HepG2 (cell line): Measurements from ENCODE around the gene CDH2. TPM values are rescaled to one million over a fixed set of nuclear protein-coding genes. Genes with fewer than 3 reads are reported as not detected.

ENCODE experiments used
- E2F5 ChIP-seq: sonication (generic); formaldehyde crosslinking; conservative IDR thresholded peaks from 2 replicates; pipeline ENCODE4 v1.4.0; 2020; ENCODE audit warnings: missing genetic modification reagents
- HNF4A ChIP-seq: sonication (generic); formaldehyde crosslinking; IDR thresholded peaks from 2 replicates; pipeline ENCODE4 v1.4.0; 2020; ENCODE audit warnings: missing genetic modification reagents
- ZNF296 ChIP-seq: sonication (generic); formaldehyde crosslinking; conservative IDR thresholded peaks from 2 replicates; pipeline ENCODE4 v1.5.0; 2020; ENCODE audit warnings: mild to moderate bottlenecking, missing genetic modification reagents
- ZNF430 ChIP-seq: sonication (generic); formaldehyde crosslinking; IDR thresholded peaks from 2 replicates; pipeline ENCODE4 v1.9.0; 2021; ENCODE audit warnings: mild to moderate bottlenecking, missing genetic modification reagents
- ZNF652 ChIP-seq: IDR thresholded peaks from 2 replicates; pipeline ENCODE4 v1.6.1; 2016; ENCODE audit warnings: low read depth, borderline replicate concordance
- ZNF672 ChIP-seq: sonication (generic); formaldehyde crosslinking; IDR thresholded peaks from 2 replicates; pipeline ENCODE4 v1.8.1; 2022; ENCODE audit warnings: missing genetic modification reagents
- polyA plus RNA-seq, 8 experiments: library from polyadenylated mRNA; depleted of rRNA in 3 of 8; stranded (reverse) in 7 of 8; unstranded in 1 of 8; fragments of >200 nt; fragmentation: Illumina TruSeq in 4 of 8; extraction: Trizol in 4 of 8; gene quantifications; 2 replicates each; pipeline versions ENCODE4 v1.2.1 to v1.2.3, GENCODE V29; 2011 to 2016; ENCODE audit warnings: low read depth in 4 of 8, missing spikeins in 1 of 8, mixed read lengths in 1 of 8; ENCODE audit not compliant: insufficient read depth in 1 of 8
- total RNA-seq, 5 experiments: library from RNA; depleted of rRNA; stranded (reverse); fragments of >200 nt; fragmentation: Illumina TruSeq; extraction: Trizol; gene quantifications; 2 replicates each; pipeline ENCODE4 v1.2.3, GENCODE V29; 2016; ENCODE audit warnings: low read depth in 1 of 5
- TF ChIP-seq, protein P1 (sequence below): sonication (generic); formaldehyde crosslinking; IDR thresholded peaks from 2 replicates; pipeline ENCODE4 v1.9.0; 2021; ENCODE audit warnings: missing genetic modification reagents, mild to moderate bottlenecking, borderline replicate concordance
- TF ChIP-seq, protein P2 (sequence below): sonication (generic); formaldehyde crosslinking; IDR thresholded peaks from 2 replicates; pipeline ENCODE4 v1.8.1; 2023; ENCODE audit warnings: mild to moderate bottlenecking, missing genetic modification reagents, borderline replicate concordance
- TF ChIP-seq, protein P3 (sequence below): sonication (generic); formaldehyde crosslinking; IDR thresholded peaks from 2 replicates; pipeline ENCODE4 v1.8.1; 2022; ENCODE audit warnings: low read depth, mild to moderate bottlenecking, missing genetic modification reagents
- TF ChIP-seq, protein P4 (sequence below): IDR thresholded peaks from 2 replicates; pipeline ENCODE4 v1.6.1; 2016; ENCODE audit warnings: missing compliant biosample characterization, missing genetic modification reagents, borderline replicate concordance

The CDH2 gene
- total and polyA plus RNA-seq, 2 of the 13 experiments (the other 11 are each of a cell fraction or from before 2014, with no cell fraction given): 18.6 to 36.1 TPM

DNA sequence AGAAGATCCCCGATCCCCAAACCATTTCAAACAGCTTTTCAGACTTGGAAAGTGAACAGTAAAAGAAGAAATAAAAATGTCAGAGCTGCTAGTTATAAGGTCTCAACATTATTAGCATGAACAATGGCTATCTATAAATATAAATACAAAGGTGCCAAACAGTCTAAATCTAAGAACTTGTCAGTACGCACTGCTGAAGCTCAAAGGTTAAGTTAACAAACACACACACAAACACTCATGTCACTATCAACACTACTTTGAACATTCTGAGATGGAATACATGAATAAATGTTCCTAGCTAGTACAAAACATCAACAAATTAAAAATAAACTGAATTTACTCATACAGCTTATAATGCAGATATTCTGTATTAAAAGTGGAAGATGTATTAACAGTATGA, 108.7 kb downstream of the CDH2 start (continued):
- TF ChIP-seq, protein P1, sequence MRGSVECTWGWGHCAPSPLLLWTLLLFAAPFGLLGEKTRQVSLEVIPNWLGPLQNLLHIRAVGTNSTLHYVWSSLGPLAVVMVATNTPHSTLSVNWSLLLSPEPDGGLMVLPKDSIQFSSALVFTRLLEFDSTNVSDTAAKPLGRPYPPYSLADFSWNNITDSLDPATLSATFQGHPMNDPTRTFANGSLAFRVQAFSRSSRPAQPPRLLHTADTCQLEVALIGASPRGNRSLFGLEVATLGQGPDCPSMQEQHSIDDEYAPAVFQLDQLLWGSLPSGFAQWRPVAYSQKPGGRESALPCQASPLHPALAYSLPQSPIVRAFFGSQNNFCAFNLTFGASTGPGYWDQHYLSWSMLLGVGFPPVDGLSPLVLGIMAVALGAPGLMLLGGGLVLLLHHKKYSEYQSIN (CRISPR knock-in tag): no peak
- TF ChIP-seq, protein P2, sequence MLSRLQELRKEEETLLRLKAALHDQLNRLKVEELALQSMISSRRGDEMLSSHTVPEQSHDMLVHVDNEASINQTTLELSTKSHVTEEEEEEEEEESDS (CRISPR knock-in tag): no peak
- TF ChIP-seq ZNF296: no peak
- TF ChIP-seq ZNF672 (CRISPR knock-in tag): no peak
- TF ChIP-seq E2F5: no peak
- TF ChIP-seq ZNF430 (CRISPR knock-in tag): no peak
- TF ChIP-seq ZNF652 (CRISPR knock-in tag): no peak
- TF ChIP-seq, protein P3, sequence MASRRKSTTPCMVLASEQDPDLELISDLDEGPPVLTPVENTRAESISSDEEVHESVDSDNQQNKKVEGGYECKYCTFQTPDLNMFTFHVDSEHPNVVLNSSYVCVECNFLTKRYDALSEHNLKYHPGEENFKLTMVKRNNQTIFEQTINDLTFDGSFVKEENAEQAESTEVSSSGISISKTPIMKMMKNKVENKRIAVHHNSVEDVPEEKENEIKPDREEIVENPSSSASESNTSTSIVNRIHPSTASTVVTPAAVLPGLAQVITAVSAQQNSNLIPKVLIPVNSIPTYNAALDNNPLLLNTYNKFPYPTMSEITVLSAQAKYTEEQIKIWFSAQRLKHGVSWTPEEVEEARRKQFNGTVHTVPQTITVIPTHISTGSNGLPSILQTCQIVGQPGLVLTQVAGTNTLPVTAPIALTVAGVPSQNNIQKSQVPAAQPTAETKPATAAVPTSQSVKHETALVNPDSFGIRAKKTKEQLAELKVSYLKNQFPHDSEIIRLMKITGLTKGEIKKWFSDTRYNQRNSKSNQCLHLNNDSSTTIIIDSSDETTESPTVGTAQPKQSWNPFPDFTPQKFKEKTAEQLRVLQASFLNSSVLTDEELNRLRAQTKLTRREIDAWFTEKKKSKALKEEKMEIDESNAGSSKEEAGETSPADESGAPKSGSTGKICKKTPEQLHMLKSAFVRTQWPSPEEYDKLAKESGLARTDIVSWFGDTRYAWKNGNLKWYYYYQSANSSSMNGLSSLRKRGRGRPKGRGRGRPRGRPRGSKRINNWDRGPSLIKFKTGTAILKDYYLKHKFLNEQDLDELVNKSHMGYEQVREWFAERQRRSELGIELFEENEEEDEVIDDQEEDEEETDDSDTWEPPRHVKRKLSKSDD (CRISPR knock-in tag): no peak
- TF ChIP-seq, protein P4, sequence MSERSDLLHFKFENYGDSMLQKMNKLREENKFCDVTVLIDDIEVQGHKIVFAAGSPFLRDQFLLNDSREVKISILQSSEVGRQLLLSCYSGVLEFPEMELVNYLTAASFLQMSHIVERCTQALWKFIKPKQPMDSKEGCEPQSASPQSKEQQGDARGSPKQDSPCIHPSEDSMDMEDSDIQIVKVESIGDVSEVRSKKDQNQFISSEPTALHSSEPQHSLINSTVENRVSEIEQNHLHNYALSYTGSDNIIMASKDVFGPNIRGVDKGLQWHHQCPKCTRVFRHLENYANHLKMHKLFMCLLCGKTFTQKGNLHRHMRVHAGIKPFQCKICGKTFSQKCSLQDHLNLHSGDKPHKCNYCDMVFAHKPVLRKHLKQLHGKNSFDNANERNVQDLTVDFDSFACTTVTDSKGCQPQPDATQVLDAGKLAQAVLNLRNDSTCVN (CRISPR knock-in tag): no peak
- TF ChIP-seq HNF4A (CRISPR knock-in tag): 0 out of 2 replicates have a peak, but pooled peaks have one; percentile 16
- TF ChIP-seq, all 625 proteins: peak for 3
